Measurements from ENCODE around the gene MMP14.
"Not testable (repeated sequence)": the region's sequence is repeated elsewhere in the genome, so short reads cannot be mapped to it uniquely, and the experiment has no call there.

DNA sequence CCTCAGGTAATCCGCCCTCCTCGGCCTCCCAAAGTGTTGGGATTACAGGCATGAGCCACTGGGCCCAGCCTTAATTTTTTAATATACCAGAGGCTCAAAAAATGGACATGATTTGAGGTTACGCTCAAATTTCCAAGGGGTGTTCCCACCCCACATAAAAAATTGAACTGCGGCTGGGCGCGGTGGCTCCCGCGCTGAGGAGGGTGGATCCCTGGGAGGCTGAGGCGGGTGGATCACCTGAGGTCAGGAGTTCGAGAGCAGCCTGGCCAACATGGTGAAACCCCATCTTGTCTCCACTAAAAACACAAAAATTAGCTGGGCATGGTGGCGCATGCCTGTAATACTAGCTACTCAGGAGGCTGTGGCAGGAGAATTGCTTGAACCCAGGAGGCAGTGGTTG, 17.9 kb downstream of the MMP14 start:
- TF ChIP-seq CTCF, POLR2A (IDR thresholded peaks at IDR 0.05): not testable (repeated sequence)

Data from adrenal gland (tissue), 5 donors.